ENCODE results near the gene BMPR2.
A peak's percentile ranks its signal among the peaks of the same experiment; 100 is the strongest.
"Not testable (repeated sequence)": the region's sequence is repeated elsewhere in the genome, so short reads cannot be mapped to it uniquely, and the experiment has no call there.

BMPR2 gene

DNA sequence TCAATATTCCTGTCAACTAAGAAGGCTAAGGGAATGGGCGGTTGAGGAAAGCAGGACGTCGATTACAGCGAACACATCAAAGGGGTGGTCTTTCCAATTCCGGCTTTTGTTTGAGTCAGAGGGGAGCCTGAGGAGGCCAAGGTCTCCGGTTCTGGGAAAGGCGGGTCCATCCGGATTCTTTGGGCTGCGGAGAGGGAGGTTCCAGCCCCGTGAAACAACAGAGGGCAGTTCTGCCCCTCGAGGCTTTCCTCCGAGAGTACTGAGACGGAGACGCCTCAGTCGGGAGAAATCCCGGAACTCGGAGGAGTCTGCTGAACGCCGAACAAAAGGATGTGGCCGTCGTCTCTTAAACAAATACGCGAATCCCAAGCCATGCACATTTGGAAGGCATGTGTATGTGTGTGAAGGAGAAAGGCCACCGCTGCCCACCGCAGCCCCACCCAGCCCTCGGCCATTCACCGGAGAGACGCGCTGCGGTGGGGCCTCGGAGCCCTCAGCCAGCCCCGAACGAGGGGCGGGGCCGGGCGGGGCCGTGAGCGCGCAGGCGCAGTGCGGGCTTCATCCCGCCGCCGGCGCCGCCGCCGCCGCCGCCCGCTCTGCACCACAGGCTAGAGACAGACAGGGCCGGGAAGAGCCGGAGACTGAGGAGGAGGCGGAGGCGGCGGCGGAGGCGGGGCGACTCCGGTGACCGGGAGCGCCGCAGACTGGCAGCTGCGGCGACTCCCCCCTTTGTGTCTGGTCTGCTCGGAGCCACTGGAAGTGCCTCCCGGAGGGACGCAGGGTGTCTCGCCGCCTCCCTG lies at the start of gene BMPR2:
TSS of gene BMPR2 (plus strand) at position 719 of the 800 bp plus-strand sequence. CDS start 1,148 bp downstream, outside the sequence.
- peak; percentile 95 for DNase-seq (ENCODE audit: low read depth, low spot score)

GRCh38 chr2:202327858-202328257 lies 48.3 kb upstream of the BMPR2 start:
- peak; percentile 79 for DNase-seq (ENCODE audit: low read depth, low spot score)

GRCh38 chr2:202335791-202336467 lies 40.2 kb upstream of the BMPR2 start:
- no peak for DNase-seq (ENCODE audit: low read depth, low spot score)

- DNase-seq (ENCODE audit: low read depth, low spot score), result no peak
These were observed 39.0 kb upstream of the BMPR2 start for GRCh38 chr2:202337151-202337550.

- DNase-seq (ENCODE audit: low read depth, low spot score), result no peak
These were observed 38.3 kb upstream of the BMPR2 start for GRCh38 chr2:202337706-202338346.

GRCh38 chr2:202339071-202339870 lies 36.9 kb upstream of the BMPR2 start:
- no peak for DNase-seq (ENCODE audit: low read depth, low spot score)

DNA sequence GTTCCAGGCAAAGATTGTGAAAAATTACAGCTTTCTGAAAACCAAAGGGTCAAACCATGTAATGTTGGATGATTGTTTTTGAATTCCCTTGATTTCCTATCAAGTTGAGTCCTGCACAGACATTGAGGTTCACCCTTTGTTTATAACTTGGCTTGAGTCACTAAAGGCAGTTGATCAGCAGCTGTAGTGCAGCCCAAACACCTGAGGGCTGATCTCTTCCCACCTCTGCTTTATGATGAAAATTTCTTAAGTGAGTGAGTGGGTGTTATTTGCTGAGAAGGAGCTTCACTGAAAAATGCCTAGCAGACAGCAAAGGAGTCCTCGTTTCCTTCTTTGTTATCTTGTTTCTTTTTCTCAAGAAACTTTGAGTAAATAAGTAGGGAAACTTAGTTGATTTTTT lies 31.9 kb upstream of the BMPR2 start:
- DNase-seq (ENCODE audit: low read depth, low spot score), result peak; percentile 58

GRCh38 chr2:202346180-202346579 lies 29.9 kb upstream of the BMPR2 start:
- DNase-seq (ENCODE audit: low read depth, low spot score), result no peak

GRCh38 chr2:202353430-202353829 lies 22.7 kb upstream of the BMPR2 start:
- DNase-seq (ENCODE audit: low read depth, low spot score), result no peak

DNA sequence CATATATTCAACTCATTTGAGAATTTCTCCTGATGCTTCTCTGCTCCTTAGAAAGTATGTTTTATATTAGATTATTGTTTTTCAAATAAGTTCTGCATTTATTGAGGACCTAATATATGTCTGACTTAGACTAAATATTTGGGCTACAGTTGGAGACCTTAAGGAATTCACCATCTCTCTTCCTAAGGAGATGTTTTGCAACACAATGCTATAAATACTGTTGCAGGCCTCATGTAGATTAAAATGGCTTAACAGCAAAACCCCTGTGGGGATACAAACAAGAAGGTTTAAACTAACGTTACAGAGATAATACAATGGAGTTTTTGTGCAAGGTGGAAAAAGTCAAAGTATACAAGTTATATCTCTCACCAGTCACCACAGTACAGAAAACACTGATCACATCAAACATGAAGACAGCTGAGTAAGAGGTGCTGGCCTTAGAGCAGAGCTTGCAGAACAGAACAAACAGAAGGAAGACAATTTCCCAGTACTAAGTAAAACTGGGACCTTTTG lies 20.1 kb upstream of the BMPR2 start:
- no peak for DNase-seq (ENCODE audit: low read depth, low spot score)

DNA sequence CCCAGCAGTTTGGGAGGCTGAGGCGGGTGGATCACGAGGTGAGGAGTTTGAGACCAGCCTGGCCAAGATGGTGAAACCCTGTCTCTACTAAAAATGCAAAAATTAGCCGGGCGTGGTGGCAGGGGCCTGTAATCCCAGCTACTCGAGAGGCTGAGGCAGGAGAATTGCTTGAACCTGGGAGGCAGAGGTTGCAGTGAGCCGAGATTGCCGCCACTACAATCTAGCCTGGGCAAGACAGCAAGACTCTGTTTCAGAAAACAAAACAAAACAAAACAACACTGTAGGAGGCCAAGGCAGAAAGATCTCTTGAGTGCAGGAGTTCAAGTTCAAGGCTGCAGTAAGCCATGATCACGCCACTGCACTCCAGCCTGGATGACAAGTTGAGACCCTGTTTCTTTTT lies 17.2 kb upstream of the BMPR2 start:
- not testable (repeated sequence) for DNase-seq (ENCODE audit: low read depth, low spot score)

DNA sequence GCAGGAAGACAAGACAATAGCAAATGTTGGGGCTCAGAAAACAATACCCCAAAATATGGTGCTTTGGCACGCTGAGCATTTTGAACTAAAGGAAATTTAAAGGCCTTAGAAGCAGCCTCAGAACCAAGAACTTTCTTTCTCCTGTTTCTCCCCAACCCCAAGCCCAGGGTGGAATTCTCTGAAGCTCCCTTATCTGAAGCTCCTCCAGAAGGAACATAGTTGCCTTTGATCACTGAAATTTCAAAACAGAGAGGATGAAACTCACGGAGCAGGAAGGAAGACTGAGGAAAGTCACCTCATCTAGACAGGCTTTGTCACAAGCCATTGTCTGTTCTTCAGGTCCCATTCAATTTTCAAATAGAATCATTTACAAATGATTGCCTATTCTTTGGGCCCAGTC lies 15.5 kb upstream of the BMPR2 start:
- DNase-seq (ENCODE audit: low read depth, low spot score), result no peak

DNA sequence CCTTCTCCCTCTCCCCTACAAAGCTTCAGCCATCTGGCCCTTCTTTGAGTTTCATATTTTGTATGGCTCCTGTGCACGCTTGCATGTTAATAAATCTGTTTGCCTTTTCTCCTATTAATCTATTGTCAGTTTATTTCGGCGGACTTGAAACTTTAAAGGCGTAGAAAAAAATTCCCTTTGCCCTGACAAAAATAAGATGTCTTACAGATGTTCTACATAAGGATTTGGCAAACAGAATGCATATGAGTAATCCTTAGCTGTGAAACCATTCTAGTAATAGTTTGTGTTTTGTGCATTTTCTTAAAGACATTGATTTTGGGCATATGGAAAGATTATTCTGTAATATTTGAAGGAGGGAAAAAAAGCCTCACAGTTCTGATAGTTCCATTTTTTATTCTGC lies 15.0 kb upstream of the BMPR2 start:
- no peak for DNase-seq (ENCODE audit: low read depth, low spot score)

GRCh38 chr2:202373490-202373889 lies 2.6 kb upstream of the BMPR2 start:
- peak; percentile 32 for DNase-seq (ENCODE audit: low read depth, low spot score)

DNA sequence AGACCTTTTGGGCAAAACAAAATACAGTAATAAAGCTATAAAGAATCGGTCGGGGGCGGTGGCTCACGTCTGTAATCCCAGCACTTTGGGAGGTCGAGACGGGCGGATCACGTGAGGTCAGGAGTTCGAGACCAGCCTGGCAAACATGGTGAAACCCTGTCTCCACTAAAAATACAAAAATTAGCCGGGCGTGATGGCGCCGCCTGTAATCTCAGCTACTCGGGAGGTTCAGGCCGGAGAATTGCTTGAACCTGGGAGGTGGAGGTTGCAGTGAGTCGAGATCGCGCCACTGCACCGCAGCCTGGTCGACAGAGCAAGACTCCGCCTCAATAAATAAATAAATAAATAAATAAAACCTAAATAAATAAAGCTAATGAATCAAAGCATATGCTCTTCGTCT lies 1.7 kb upstream of the BMPR2 start:
- peak; percentile 28 for DNase-seq (ENCODE audit: low read depth, low spot score)

DNA sequence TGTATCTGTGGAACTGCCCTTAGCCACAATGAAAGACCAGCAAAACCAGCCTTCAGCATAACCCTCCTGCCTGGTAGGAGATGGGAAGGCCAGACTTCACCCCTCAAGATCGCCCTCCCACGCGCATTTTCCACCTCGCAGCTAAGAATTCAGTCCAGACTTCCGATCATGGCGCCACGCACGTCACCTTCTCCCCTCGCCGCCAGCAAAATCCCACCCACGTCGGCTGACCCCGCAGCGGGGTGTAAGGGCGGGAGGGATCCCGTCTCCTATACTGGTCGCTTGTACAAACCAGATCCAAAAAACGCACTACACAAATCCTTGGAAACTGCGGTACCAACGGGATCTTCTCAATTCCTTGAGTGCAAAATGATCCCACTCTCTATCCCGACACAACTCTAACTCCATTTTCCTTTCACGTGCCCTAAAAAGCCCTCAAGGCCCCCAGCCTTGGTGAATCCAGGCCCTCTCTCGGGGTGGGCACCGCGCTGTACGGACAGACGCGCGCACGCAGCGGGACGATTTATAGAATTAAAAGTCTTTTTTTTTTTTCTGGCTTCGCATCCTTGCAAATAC lies 1.0 kb upstream of the BMPR2 start:
- peak; percentile 88 for DNase-seq (ENCODE audit: low read depth, low spot score)

DNA sequence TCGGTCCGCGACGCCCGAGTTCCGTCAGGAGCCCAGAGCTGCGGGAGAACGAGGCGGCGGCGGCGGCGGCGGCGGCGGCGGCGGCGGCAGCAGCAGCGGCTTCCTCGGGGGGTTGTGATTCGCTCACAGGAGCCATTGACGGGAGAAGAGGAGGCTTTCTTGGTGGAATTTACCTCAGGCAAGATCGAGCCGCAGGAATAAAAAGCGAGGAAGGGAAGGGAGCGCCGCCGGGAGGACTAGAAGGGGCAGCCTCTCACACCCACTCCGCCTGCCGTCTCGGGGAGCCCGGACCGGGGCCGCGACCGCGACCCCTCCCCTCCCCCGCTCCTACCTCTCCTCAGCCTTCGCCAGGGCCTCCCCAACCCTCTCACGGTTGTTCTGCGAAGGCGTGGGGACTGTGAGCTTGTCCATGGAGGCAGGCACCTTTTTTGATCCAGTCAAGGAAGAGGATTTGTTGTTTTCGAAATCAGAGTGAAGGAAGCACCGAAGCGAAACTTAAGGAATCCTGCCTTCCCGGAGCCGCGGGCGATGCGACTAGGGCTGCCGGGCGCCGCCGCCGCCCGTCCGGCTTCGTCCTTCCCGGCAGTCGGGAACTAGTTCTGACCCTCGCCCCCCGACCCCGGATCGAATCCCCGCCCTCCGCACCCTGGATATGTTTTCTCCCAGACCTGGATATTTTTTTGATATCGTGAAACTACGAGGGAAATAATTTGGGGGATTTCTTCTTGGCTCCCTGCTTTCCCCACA lies 506 bp downstream of the BMPR2 start:
- DNase-seq (ENCODE audit: low read depth, low spot score), result peak; percentile 75

GRCh38 chr2:202377207-202377761 lies 1.2 kb downstream of the BMPR2 start:
- DNase-seq (ENCODE audit: low read depth, low spot score), result peak; percentile 69

GRCh38 chr2:202378001-202378400 lies 1.9 kb downstream of the BMPR2 start:
- DNase-seq (ENCODE audit: low read depth, low spot score), result no peak

Data from ELF-1 (cell line).